SK-N-SH (cell line): ENCODE measurements around the gene DTNBP1. TPM values are rescaled to one million over a fixed set of nuclear protein-coding genes. Genes with fewer than 3 reads are reported as not detected.

Experiments
- CTCF ChIA-PET: fragments of 300-600, 350-600 bp; formaldehyde crosslinking; extraction: SDS; loops from one replicate; lab custom pipeline; 2021; lab: Yijun Ruan, JAX
- POLR2A ChIA-PET: fragments of 350-600 bp; sonication (Branson Sonifier 250); formaldehyde crosslinking; extraction: SDS; loops from one replicate; lab custom pipeline; 2020; ENCODE audit warnings: antibody characterized with exemption, inconsistent platforms; lab: Yijun Ruan, JAX
- DNase-seq: peaks from one replicate; pipeline ENCODE4 v3.0.0; 2012
- H2AFZ ChIP-seq: fragments of 200-600 bp; sonication (generic); 2 replicates; pipeline ENCODE4 v1.8.1; 2016; ENCODE audit warnings: antibody characterized with exemption, mild to moderate bottlenecking, low read depth
- H3F3A ChIP-seq: fragments of 200-600 bp; sonication (generic); replicated peaks from 2 replicates; pipeline ENCODE3; 2016; ENCODE audit warnings: antibody characterized with exemption, mild to moderate bottlenecking; ENCODE audit not compliant: insufficient read depth
- H3K27ac ChIP-seq, 2 experiments: fragments of 200-500 bp in 1 of 2; fragments of 200-600 bp in 1 of 2; sonication (Bioruptor generic) in 1 of 2; sonication (generic), shearing (Covaris generic) in 1 of 2; 2 replicates each; pipeline versions ENCODE4 v1.5.1 to v1.6.1; 2014 to 2016; ENCODE audit warnings: low read depth in 2 of 2, inconsistent platforms in 1 of 2, low read length in 1 of 2, mild to moderate bottlenecking in 1 of 2, mixed read lengths in 1 of 2
- H3K27me3 ChIP-seq: fragments of 200-600 bp; sonication (generic), shearing (Covaris generic); 2 replicates; pipeline ENCODE4 v1.6.1; 2016; ENCODE audit warnings: mixed run types; ENCODE audit not compliant: insufficient read depth
- H3K36me3 ChIP-seq, 2 experiments: fragments of 200-500 bp in 1 of 2; fragments of 200-600 bp in 1 of 2; sonication (Bioruptor generic) in 1 of 2; sonication (generic) in 1 of 2; replicated peaks in 1 of 2; 2 replicates each; pipeline versions ENCODE3 to v1.5.1; 2014 to 2016; ENCODE audit warnings: low read length in 1 of 2, mild to moderate bottlenecking in 1 of 2; ENCODE audit not compliant: insufficient read depth in 2 of 2, control insufficient read depth in 1 of 2
- H3K4me1 ChIP-seq, 2 experiments: fragments of 200-500 bp in 1 of 2; fragments of 200-600 bp in 1 of 2; sonication (Bioruptor generic) in 1 of 2; sonication (generic), shearing (Covaris generic) in 1 of 2; 2 replicates each; pipeline versions ENCODE4 v1.5.1 to v1.6.1; 2014 to 2016; ENCODE audit warnings: low read depth in 1 of 2, low read length in 1 of 2, mixed run types in 1 of 2; ENCODE audit not compliant: insufficient read depth in 2 of 2, control insufficient read depth in 1 of 2
- H3K4me2 ChIP-seq: fragments of 200-600 bp; sonication (generic), shearing (Covaris generic); 2 replicates; pipeline ENCODE4 v1.6.1; 2017; ENCODE audit warnings: mixed run types
- H3K4me3 ChIP-seq, 2 experiments: fragments of 200-500 bp in 1 of 2; fragments of 200-600 bp in 1 of 2; sonication (Bioruptor generic) in 1 of 2; sonication (generic), shearing (Covaris generic) in 1 of 2; 2 replicates each; pipeline versions ENCODE4 v1.5.1 to v1.8.1; 2014 to 2016; ENCODE audit warnings: low read depth in 2 of 2, inconsistent platforms in 1 of 2, low read length in 1 of 2, mild to moderate bottlenecking in 1 of 2, mixed read lengths in 1 of 2, moderate library complexity in 1 of 2
- H3K79me2 ChIP-seq: fragments of 200-600 bp; sonication (generic); 2 replicates; pipeline ENCODE4 v1.8.1; 2017; ENCODE audit warnings: mild to moderate bottlenecking; ENCODE audit not compliant: insufficient read depth
- H3K9ac ChIP-seq: fragments of 200-600 bp; sonication (generic); 2 replicates; pipeline ENCODE4 v1.6.1; 2017; ENCODE audit warnings: mixed run types
- H3K9me2 ChIP-seq: fragments of 200-600 bp; sonication (generic); 2 replicates; pipeline ENCODE4 v1.6.1; 2017; ENCODE audit warnings: mixed run types
- H3K9me3 ChIP-seq: fragments of 200-600 bp; sonication (generic); 2 replicates; pipeline ENCODE4 v1.6.1; 2017; ENCODE audit warnings: mixed run types, mild to moderate bottlenecking, moderate library complexity
- H4K20me1 ChIP-seq: fragments of 200-600 bp; sonication (generic); 2 replicates; pipeline ENCODE4 v1.6.1; 2017; ENCODE audit warnings: mild to moderate bottlenecking, mixed run types; ENCODE audit not compliant: insufficient read depth
- CHD2 ChIP-seq: fragments of 150-350 bp; IDR thresholded peaks from 2 replicates; pipeline ENCODE4 v1.6.1; 2018; ENCODE audit warnings: low read length; ENCODE audit not compliant: partially characterized antibody
- ELF1 ChIP-seq: IDR thresholded peaks from 2 replicates; pipeline ENCODE4 v1.4.0; 2012
- EP300 ChIP-seq, 2 experiments: IDR thresholded peaks; 2 replicates each; pipeline versions ENCODE4 v1.4.0 to v1.6.1; 2012; ENCODE audit warnings: borderline replicate concordance in 1 of 2, low read depth in 1 of 2, low read length in 1 of 2
- EZH2phosphoT487 ChIP-seq: fragments of 200-600 bp; sonication (generic); IDR thresholded peaks from 2 replicates; pipeline ENCODE4 v1.6.1; 2017; ENCODE audit warnings: low read depth, mixed run types, mild to moderate bottlenecking, antibody characterized with exemption, moderate library complexity, borderline replicate concordance
- FOXJ3 ChIP-seq: sonication (generic); formaldehyde crosslinking; IDR thresholded peaks from 2 replicates; pipeline ENCODE4 v1.5.1; 2020; ENCODE audit warnings: mild to moderate bottlenecking, missing genetic modification reagents
- FOXM1 ChIP-seq: IDR thresholded peaks from 2 replicates; pipeline ENCODE4 v1.4.0; 2012; ENCODE audit warnings: low read depth, mild to moderate bottlenecking
- GATA2 ChIP-seq: sonication (generic); formaldehyde crosslinking; IDR thresholded peaks from 2 replicates; pipeline ENCODE4 v1.5.0; 2020; ENCODE audit warnings: mild to moderate bottlenecking, missing genetic modification reagents
- JUND ChIP-seq: IDR thresholded peaks from 2 replicates; pipeline ENCODE4 v1.4.0; 2012
- MEF2A ChIP-seq: IDR thresholded peaks from 2 replicates; pipeline ENCODE4 v1.4.0; 2012; ENCODE audit warnings: low read depth, borderline replicate concordance
- MXI1 ChIP-seq: IDR thresholded peaks from 2 replicates; pipeline ENCODE4 v1.6.1; 2012; ENCODE audit warnings: mild to moderate bottlenecking, low read depth, low read length, improper control_type of control experiment
- NRF1 ChIP-seq: IDR thresholded peaks from 2 replicates; pipeline ENCODE4 v1.6.1; 2012; ENCODE audit warnings: low read depth, mild to moderate bottlenecking, low read length
- RCOR1 ChIP-seq: fragments of 150-350 bp; IDR thresholded peaks from 2 replicates; pipeline ENCODE4 v1.6.1; 2017; ENCODE audit warnings: antibody characterized with exemption, low read length
- RFX5 ChIP-seq: IDR thresholded peaks from 2 replicates; pipeline ENCODE4 v1.6.1; 2012; ENCODE audit warnings: mild to moderate bottlenecking, improper control_type of control experiment, low read length
- RXRA ChIP-seq: IDR thresholded peaks from 2 replicates; pipeline ENCODE4 v1.4.0; 2012; ENCODE audit warnings: low read depth, mild to moderate bottlenecking, borderline replicate concordance
- TAF1 ChIP-seq: IDR thresholded peaks from 2 replicates; pipeline ENCODE4 v1.6.1; 2012; ENCODE audit warnings: low read depth, mild to moderate bottlenecking, low read length, moderate library complexity, borderline replicate concordance
- YY1 ChIP-seq: IDR thresholded peaks from 2 replicates; pipeline ENCODE4 v1.4.0; 2012; ENCODE audit warnings: low read depth, mild to moderate bottlenecking
- WGBS: methylation state at CpG from one replicate; pipeline ENCODE4 v1.1.6; 2017; ENCODE audit warnings: low lambda C conversion rate; 5-methylcytosine and 5-hydroxymethylcytosine counted together
- polyA plus RNA-seq, 3 experiments: library from polyadenylated mRNA; depleted of rRNA; stranded (reverse); fragments of >200 nt; gene quantifications; 2 replicates each; pipeline ENCODE4 v1.2.3, GENCODE V29; 2012
- TF ChIP-seq, protein P1 (sequence below): IDR thresholded peaks from 2 replicates; pipeline ENCODE4; 2012
- TF ChIP-seq, protein P2 (sequence below): IDR thresholded peaks from 2 replicates; pipeline ENCODE4 v1.6.1; 2012; ENCODE audit warnings: mild to moderate bottlenecking, low read depth, low read length, moderate library complexity
- TF ChIP-seq, protein P3 (sequence below): IDR thresholded peaks from 2 replicates; pipeline ENCODE4 v1.4.0; 2012; ENCODE audit warnings: low read depth, borderline replicate concordance
- TF ChIP-seq, protein P4 (sequence below): fragments of 150-350 bp; IDR thresholded peaks from 2 replicates; pipeline ENCODE4 v1.6.1; 2017; ENCODE audit warnings: antibody characterized with exemption, low read length, low read depth, borderline replicate concordance

The DTNBP1 gene
- polyA plus RNA-seq, 1 of the 3 experiments (the other 2 are of a cell fraction) = 19.7 TPM

DNA sequence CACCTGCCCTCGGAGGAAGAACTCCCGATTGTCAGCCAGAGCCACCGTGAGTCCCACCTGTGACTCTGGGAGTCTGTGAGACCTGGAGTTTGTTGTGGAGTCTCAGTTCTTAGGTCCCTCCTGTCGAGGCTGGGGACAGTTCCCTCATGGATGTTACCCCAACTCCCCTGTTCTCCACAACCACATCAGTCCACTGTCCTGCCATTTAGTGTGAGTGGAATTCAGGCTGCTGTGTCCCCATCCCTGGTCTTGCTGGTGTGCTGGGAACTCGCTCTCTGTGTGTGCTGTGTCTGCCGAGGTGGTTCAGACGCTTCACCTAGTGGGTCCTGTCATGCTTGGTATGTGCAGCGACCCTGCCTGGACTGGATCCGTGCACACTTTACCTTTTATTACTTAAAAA, 163.2 kb downstream of the DTNBP1 start (continued):
- TF ChIP-seq, protein P1, sequence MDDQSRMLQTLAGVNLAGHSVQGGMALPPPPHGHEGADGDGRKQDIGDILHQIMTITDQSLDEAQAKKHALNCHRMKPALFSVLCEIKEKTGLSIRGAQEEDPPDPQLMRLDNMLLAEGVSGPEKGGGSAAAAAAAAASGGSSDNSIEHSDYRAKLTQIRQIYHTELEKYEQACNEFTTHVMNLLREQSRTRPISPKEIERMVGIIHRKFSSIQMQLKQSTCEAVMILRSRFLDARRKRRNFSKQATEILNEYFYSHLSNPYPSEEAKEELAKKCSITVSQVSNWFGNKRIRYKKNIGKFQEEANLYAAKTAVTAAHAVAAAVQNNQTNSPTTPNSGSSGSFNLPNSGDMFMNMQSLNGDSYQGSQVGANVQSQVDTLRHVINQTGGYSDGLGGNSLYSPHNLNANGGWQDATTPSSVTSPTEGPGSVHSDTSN = no peak

DNA sequence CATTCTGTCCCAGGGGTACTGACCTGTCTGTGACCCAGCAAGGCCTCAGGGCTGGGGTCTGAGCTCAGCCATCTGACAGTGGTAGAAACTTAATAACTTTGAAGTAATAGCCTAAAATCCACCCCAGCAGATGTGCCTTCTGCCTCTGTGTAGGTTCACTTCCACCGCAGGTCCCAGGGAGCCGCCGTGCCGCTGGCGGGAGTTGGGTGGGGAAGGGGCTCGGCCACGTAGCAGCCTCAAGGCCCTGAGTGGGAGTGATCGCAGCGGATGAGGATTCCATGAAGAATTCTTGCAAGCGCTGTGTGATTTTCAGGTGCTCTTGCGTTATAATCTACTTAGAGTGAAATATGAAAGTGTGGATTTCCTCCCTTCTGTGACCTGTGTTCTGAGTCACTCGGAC, 163.7 kb downstream of the DTNBP1 start:
- H4K20me1 ChIP-seq = peaks cover 25% of the 10 kb centered on the region
- WGBS = 100% methylated on average over 12 of the region's 12 CpGs
- TF ChIP-seq ELF1 = no peak
- no peak for TF ChIP-seq EZH2phosphoT487
- no peak for TF ChIP-seq RXRA
- TF ChIP-seq JUND = no peak
- TF ChIP-seq CHD2 = no peak
- no peak for TF ChIP-seq RCOR1
- TF ChIP-seq FOXM1 = no peak
- TF ChIP-seq, protein P2, sequence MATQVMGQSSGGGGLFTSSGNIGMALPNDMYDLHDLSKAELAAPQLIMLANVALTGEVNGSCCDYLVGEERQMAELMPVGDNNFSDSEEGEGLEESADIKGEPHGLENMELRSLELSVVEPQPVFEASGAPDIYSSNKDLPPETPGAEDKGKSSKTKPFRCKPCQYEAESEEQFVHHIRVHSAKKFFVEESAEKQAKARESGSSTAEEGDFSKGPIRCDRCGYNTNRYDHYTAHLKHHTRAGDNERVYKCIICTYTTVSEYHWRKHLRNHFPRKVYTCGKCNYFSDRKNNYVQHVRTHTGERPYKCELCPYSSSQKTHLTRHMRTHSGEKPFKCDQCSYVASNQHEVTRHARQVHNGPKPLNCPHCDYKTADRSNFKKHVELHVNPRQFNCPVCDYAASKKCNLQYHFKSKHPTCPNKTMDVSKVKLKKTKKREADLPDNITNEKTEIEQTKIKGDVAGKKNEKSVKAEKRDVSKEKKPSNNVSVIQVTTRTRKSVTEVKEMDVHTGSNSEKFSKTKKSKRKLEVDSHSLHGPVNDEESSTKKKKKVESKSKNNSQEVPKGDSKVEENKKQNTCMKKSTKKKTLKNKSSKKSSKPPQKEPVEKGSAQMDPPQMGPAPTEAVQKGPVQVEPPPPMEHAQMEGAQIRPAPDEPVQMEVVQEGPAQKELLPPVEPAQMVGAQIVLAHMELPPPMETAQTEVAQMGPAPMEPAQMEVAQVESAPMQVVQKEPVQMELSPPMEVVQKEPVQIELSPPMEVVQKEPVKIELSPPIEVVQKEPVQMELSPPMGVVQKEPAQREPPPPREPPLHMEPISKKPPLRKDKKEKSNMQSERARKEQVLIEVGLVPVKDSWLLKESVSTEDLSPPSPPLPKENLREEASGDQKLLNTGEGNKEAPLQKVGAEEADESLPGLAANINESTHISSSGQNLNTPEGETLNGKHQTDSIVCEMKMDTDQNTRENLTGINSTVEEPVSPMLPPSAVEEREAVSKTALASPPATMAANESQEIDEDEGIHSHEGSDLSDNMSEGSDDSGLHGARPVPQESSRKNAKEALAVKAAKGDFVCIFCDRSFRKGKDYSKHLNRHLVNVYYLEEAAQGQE = no peak
- TF ChIP-seq TAF1 = no peak
- TF ChIP-seq RFX5 = no peak
- no peak for TF ChIP-seq EP300 (IDR thresholded peaks at IDR 0.05; ENCODE audit: borderline replicate concordance in 1 of 2, low read depth in 1 of 2, low read length in 1 of 2)
- TF ChIP-seq, protein P3, sequence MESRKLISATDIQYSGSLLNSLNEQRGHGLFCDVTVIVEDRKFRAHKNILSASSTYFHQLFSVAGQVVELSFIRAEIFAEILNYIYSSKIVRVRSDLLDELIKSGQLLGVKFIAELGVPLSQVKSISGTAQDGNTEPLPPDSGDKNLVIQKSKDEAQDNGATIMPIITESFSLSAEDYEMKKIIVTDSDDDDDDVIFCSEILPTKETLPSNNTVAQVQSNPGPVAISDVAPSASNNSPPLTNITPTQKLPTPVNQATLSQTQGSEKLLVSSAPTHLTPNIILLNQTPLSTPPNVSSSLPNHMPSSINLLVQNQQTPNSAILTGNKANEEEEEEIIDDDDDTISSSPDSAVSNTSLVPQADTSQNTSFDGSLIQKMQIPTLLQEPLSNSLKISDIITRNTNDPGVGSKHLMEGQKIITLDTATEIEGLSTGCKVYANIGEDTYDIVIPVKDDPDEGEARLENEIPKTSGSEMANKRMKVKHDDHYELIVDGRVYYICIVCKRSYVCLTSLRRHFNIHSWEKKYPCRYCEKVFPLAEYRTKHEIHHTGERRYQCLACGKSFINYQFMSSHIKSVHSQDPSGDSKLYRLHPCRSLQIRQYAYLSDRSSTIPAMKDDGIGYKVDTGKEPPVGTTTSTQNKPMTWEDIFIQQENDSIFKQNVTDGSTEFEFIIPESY = no peak
- TF ChIP-seq, protein P4, sequence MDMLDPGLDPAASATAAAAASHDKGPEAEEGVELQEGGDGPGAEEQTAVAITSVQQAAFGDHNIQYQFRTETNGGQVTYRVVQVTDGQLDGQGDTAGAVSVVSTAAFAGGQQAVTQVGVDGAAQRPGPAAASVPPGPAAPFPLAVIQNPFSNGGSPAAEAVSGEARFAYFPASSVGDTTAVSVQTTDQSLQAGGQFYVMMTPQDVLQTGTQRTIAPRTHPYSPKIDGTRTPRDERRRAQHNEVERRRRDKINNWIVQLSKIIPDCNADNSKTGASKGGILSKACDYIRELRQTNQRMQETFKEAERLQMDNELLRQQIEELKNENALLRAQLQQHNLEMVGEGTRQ = no peak
- TF ChIP-seq YY1 = no peak
- no peak for TF ChIP-seq GATA2 (CRISPR knock-in tag)
- TF ChIP-seq NRF1 = no peak
- TF ChIP-seq MXI1 = no peak
- TF ChIP-seq, protein P1 = no peak
- no peak for TF ChIP-seq FOXJ3 (CRISPR knock-in tag)
- no peak for TF ChIP-seq MEF2A
- TF ChIP-seq, all 33 proteins: peak for 0
- ChIA-PET CTCF (no interaction called here), POLR2A (no interaction called here)
- H3K27ac ChIP-seq = no peak overlapping the region
- DNase-seq = no peak
- peaks cover 0 to 4% of the 10 kb centered on the region in 2 experiments for H3K36me3 ChIP-seq
- no peak overlapping the region for H3K4me3 ChIP-seq
- no peak overlapping the region for H2AFZ ChIP-seq
- H3K9ac ChIP-seq = no peak overlapping the region
- H3K9me2 ChIP-seq = no peaks in the 10 kb centered on the region
- peaks cover 4% of the 10 kb centered on the region for H3F3A ChIP-seq
- no peaks in the 10 kb centered on the region for H3K9me3 ChIP-seq
- no peak overlapping the region for H3K4me2 ChIP-seq
- H3K79me2 ChIP-seq = no peaks in the 10 kb centered on the region
- peaks cover 16 to 23% of the 10 kb centered on the region in 2 experiments for H3K4me1 ChIP-seq
- no peaks in the 10 kb centered on the region for H3K27me3 ChIP-seq
